Cortex of kidney (tissue), 1 donor: ENCODE measurements around the gene FFAR1.
"Not testable (repeated sequence)": the region's sequence is repeated elsewhere in the genome, so short reads cannot be mapped to it uniquely, and the experiment has no call there.

Source experiments
- DNase-seq: peaks from one replicate; lab custom pipeline; 2025; lab: John Stamatoyannopoulos, UW

Gene FFAR1

GRCh38 chr19:35342430-35342829, 5.3 kb upstream of the FFAR1 start:
- DNase-seq = no peak

DNA sequence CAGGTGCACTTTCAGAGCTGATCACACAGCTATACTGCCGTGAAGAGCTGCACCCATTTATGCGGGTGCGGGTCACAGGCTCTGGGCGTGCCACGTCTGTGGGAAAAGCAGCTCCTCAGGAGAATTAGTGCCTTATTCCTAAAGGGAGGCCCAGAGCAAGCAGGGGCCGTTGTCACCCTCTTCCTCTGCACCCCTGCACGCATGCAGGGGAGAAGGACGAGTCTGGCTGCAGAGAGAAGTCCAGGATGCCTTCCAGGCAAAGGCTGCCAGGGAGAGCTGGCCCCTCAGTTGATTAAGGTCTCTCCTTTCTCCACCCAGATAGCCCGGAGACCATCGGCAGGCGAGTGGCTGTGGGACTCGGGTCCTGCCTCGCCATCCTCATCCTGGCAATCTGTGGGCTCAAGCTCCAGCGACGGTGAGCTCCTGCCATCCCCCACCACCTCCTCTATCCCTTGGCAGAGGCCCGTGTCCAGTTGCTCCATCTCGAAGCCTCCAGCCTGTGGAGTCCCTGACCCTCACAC, 3.1 kb upstream of the FFAR1 start:
- no peak for DNase-seq

GRCh38 chr19:35345671-35346111, 2.0 kb upstream of the FFAR1 start:
- no peak for DNase-seq

- DNase-seq = no peak
Measured at GRCh38 chr19:35346193-35347052, 1.3 kb upstream of the FFAR1 start.

GRCh38 chr19:35347930-35348298, 212 bp downstream of the FFAR1 start:
- DNase-seq = no peak

DNA sequence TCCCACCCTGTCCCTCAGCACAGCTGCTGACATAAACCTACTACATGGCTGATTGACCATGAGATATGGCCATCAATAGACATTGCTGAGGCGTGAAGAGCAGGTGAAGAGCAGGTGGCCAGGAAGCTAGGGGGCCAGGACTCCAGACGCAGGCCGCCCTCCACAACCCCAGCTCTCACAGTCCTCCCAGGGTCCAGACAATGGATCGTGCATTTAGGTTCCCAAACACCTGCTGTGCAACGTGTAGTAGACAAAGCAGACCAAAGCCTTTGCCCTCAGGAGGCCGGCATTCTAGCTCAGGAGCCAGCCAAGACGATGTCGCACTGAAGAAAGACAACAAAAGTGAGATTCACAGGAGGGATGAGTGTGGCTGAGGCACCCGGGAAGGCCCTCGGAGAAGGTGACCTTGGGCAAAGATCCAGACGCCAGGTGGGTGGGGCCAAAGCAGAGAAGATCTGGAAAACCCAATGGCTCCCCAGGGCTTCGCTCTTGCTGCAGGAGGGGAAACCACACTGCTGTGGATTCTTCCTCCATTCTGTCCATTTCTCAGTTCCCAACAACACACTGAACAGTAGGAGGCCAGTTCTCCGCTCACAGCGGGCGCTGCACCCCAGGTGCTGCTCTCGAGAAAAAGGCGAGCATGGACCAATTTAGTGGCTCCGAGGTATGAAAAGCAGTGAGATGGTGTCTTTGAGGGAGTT, 1.4 kb downstream of the FFAR1 start:
- DNase-seq = no peak

- DNase-seq = no peak
Measured at GRCh38 chr19:35349614-35350521, 2.2 kb downstream of the FFAR1 start.

- no peak for DNase-seq
Measured at GRCh38 chr19:35350591-35350990, 2.9 kb downstream of the FFAR1 start.

- DNase-seq = no peak
Measured at GRCh38 chr19:35351411-35352176, 3.9 kb downstream of the FFAR1 start.

DNA sequence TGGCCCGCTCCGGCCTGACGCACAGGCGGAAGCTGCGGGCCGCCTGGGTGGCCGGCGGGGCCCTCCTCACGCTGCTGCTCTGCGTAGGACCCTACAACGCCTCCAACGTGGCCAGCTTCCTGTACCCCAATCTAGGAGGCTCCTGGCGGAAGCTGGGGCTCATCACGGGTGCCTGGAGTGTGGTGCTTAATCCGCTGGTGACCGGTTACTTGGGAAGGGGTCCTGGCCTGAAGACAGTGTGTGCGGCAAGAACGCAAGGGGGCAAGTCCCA, 4.4 kb downstream of the FFAR1 start:
- no peak for DNase-seq

DNA sequence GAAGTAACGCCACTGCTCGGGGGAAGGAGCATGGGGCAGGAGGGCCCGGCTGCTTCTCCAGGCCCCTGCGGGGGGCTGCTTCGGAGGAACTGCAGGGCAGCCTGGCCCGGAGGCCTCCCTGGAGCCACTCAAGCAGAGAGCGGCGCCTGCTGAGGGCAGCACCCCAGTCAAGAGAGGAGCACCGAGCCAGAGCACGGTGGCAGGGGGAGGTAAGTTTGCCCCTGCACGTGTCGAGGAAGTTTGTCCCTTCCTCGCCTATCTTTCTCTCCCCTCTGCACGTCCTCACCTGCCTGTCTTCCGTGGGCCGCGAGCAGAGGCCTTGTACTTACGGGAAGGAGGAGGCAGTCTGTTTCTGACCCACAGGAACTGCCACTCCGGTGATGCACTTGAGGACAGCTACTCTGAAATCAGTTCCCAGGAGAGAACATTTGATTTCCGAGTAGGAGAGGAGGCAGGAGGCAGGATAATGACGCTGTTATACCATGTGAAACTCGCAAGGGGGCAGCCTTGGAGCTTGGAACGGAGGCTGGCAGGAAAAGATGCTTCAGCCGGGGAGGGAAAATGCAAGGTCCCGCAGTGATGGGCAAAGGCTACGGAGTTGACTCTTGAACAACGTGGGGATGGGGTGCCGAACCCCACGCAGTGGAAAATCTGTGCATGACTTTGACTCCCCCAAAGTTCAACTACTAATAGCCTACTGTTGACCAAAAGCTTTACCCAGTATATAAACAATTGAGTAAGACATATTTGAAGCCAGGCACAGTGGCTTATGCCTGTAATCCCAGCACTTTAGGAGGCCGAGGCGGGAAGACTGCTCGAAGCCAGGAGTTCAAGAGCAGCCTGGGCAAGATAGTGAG, 5.0 kb downstream of the FFAR1 start:
- no peak for DNase-seq

DNA sequence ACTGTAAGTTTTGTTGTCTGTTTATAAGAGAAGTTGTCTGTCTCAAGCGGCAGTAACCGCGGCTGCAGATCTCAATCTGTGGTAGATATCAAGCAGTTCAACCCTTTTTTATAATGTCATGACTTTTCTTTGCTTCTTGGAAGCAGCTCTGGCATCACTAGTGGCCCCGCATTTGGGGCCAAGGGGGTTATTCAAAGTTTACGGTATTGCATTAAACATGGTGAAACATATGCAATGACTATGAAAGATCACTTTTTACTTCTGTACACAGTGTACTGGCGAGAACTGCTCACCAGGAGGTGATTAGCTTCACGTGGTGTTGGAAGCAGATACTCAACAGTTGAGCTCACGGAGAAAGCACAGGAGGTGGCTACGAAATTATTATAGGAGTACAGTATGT, 5.9 kb downstream of the FFAR1 start:
- DNase-seq = no peak

DNA sequence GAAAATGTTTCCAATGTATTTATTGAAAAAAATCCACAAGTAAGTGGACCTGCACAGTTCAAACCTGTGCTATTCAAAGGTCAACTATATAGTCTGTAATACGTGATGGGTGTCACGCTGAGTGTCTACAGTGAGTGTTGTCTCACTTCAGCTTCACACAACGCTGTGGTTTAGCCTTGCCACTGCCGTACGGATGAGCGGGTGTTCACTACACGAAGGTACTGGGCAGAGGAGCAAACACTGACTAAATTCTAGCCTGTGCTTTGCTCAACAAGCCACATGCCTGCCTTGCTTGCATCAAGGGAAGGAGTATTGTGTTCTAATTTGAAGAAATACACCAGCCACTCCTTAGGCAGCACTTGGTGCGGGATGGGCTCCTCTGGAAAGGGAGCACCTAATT, 7.2 kb downstream of the FFAR1 start:
- DNase-seq = no peak

- no peak for DNase-seq
Measured at GRCh38 chr19:35355791-35356460, 8.2 kb downstream of the FFAR1 start.

GRCh38 chr19:35357867-35358573, 10.3 kb downstream of the FFAR1 start, which contains the start of gene FFAR3:
TSS of gene FFAR3 (plus strand) at chr19:35358460. CDS start at chr19:35358891, 431 bp downstream.
- no peak for DNase-seq

DNA sequence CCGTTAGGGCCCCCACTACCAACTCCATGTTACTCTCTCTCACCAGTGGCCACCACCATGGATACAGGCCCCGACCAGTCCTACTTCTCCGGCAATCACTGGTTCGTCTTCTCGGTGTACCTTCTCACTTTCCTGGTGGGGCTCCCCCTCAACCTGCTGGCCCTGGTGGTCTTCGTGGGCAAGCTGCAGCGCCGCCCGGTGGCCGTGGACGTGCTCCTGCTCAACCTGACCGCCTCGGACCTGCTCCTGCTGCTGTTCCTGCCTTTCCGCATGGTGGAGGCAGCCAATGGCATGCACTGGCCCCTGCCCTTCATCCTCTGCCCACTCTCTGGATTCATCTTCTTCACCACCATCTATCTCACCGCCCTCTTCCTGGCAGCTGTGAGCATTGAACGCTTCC, 11.1 kb downstream of the FFAR1 start:
- not testable (repeated sequence) for DNase-seq

GRCh38 chr19:35359395-35359794, 11.7 kb downstream of the FFAR1 start:
- DNase-seq = not testable (repeated sequence)

GRCh38 chr19:35360081-35360480, 12.4 kb downstream of the FFAR1 start:
- DNase-seq = not testable (repeated sequence)

- DNase-seq = no peak
Measured at GRCh38 chr19:35360880-35361420, 13.2 kb downstream of the FFAR1 start.
